KMS-11 (cell line): ENCODE measurements around the gene ABCB6.

ENCODE experiments used
- H2AFZ ChIP-seq: fragments of 200-600 bp; sonication (generic); 2 replicates; pipeline ENCODE4 v1.6.1; 2016; ENCODE audit warnings: antibody characterized with exemption, mixed run types, low read depth
- H3K27ac ChIP-seq: fragments of 200-600 bp; sonication (generic); 2 replicates; pipeline ENCODE4 v1.6.1; 2016; ENCODE audit warnings: mild to moderate bottlenecking, mixed run types
- H3K27me3 ChIP-seq: fragments of 200-600 bp; sonication (generic); 2 replicates; pipeline ENCODE4 v1.6.1; 2017; ENCODE audit warnings: mild to moderate bottlenecking, low read depth, mixed run types, moderate library complexity; ENCODE audit not compliant: insufficient read depth
- H3K36me3 ChIP-seq: fragments of 200-600 bp; sonication (generic); 2 replicates; pipeline ENCODE4 v1.6.1; 2017; ENCODE audit warnings: mild to moderate bottlenecking, mixed run types; ENCODE audit not compliant: insufficient read depth
- H3K4me1 ChIP-seq: fragments of 200-600 bp; sonication (generic); 2 replicates; pipeline ENCODE4 v1.6.1; 2016; ENCODE audit warnings: mild to moderate bottlenecking, low read depth, mixed run types; ENCODE audit not compliant: poor library complexity, severe bottlenecking
- H3K4me2 ChIP-seq: fragments of 200-600 bp; sonication (generic); 2 replicates; pipeline ENCODE4 v1.7.0; 2016; ENCODE audit warnings: mild to moderate bottlenecking, mixed run types
- H3K4me3 ChIP-seq: fragments of 200-600 bp; sonication (generic); IDR thresholded peaks from 2 replicates; pipeline ENCODE4 v1.6.1; 2017; ENCODE audit warnings: low read depth, low read length, mixed read lengths; ENCODE audit not compliant: insufficient read depth
- H3K79me2 ChIP-seq: fragments of 200-600 bp; sonication (generic); 2 replicates; pipeline ENCODE4 v1.6.1; 2016; ENCODE audit warnings: low read depth, mixed run types; ENCODE audit not compliant: insufficient read depth
- H3K9ac ChIP-seq: fragments of 200-600 bp; sonication (generic); 2 replicates; pipeline ENCODE4 v1.6.1; 2016; ENCODE audit warnings: mild to moderate bottlenecking, mixed run types
- H4K20me1 ChIP-seq: fragments of 200-600 bp; sonication (generic); 2 replicates; pipeline ENCODE4 v1.6.1; 2016; ENCODE audit warnings: mild to moderate bottlenecking, mixed run types; ENCODE audit not compliant: insufficient read depth
- CTCF ChIP-seq: fragments of 200-600 bp; sonication (generic); conservative IDR thresholded peaks from 2 replicates; pipeline ENCODE4 v1.6.1; 2017; ENCODE audit warnings: low read depth, mild to moderate bottlenecking, antibody characterized with exemption, low read length, moderate library complexity, mixed read lengths

Gene ABCB6

GRCh38 chr2:219247678-219248642, 29.2 kb upstream of the ABCB6 start:
- no peaks in the 10 kb centered on the region for H4K20me1 ChIP-seq
- H3K9ac ChIP-seq, result no peak overlapping the region

GRCh38 chr2:219246559-219246958, 27.8 kb upstream of the ABCB6 start:
- peak overlapping the region; percentile 81; the same call in 1 of the 2 replicates for H3K4me2 ChIP-seq
- no peaks in the 10 kb centered on the region for H4K20me1 ChIP-seq
- no peak overlapping the region for H3K9ac ChIP-seq
- TF ChIP-seq CTCF, result no peak
- H3K4me3 ChIP-seq, result no peak overlapping the region
- peaks cover 29% of the 10 kb centered on the region for H3K4me1 ChIP-seq
- H2AFZ ChIP-seq, result no peak overlapping the region
- H3K27me3 ChIP-seq, result no peaks in the 10 kb centered on the region
- H3K27ac ChIP-seq, result no peak overlapping the region
- no peaks in the 10 kb centered on the region for H3K36me3 ChIP-seq
- no peaks in the 10 kb centered on the region; the same call in 1 of the 2 replicates for H3K79me2 ChIP-seq

More at GRCh38 chr2:219247678-219248642, 29.2 kb upstream of the ABCB6 start:
- no peak for TF ChIP-seq CTCF
- peaks cover 6% of the 10 kb centered on the region; the same call in 1 of the 2 replicates for H3K79me2 ChIP-seq
- no peaks in the 10 kb centered on the region for H3K27me3 ChIP-seq
- H3K4me3 ChIP-seq, result no peak overlapping the region
- no peaks in the 10 kb centered on the region for H3K36me3 ChIP-seq
- H2AFZ ChIP-seq, result no peak overlapping the region
- no peak overlapping the region for H3K4me2 ChIP-seq
- peaks cover 29% of the 10 kb centered on the region for H3K4me1 ChIP-seq
- H3K27ac ChIP-seq, result no peak overlapping the region

- Histone ChIP-seq H4K20me1 (no peaks in the 10 kb centered on the region), H3K36me3 (no peaks in the 10 kb centered on the region), H3K79me2 (no peaks in the 10 kb centered on the region), H3K27ac (peak overlapping the region; percentile 39; the same call in 1 of the 2 replicates), H3K9ac (peak overlapping the region; percentile 62), H3K4me1 (peaks cover 29% of the 10 kb centered on the region), H3K4me3 (peak overlapping the region; percentile 54), H3K4me2 (peak overlapping the region; percentile 81), H2AFZ (peak overlapping the region; percentile 84; the same call in 1 of the 2 replicates), H3K27me3 (no peaks in the 10 kb centered on the region)
- TF ChIP-seq CTCF, result no peak
Measured at GRCh38 chr2:219245899-219246230, 27.1 kb upstream of the ABCB6 start.

- no peak for TF ChIP-seq CTCF
- H2AFZ ChIP-seq, result peak within 1 kb of the TSS; percentile 84
- no peaks in the 10 kb centered on the region for H3K36me3 ChIP-seq
- peak within 1 kb of the TSS; percentile 39 for H3K27ac ChIP-seq
- H3K4me3 ChIP-seq, result peak within 1 kb of the TSS; percentile 64
- peak within 1 kb of the TSS; percentile 62 for H3K9ac ChIP-seq
- H3K4me1 ChIP-seq, result peaks cover 29% of the 10 kb centered on the region
- H3K79me2 ChIP-seq, result no peaks in the 10 kb centered on the region
- peak within 1 kb of the TSS; percentile 81 for H3K4me2 ChIP-seq
- H3K27me3 ChIP-seq, result no peaks in the 10 kb centered on the region
- H4K20me1 ChIP-seq, result no peaks in the 10 kb centered on the region
Measured at GRCh38 chr2:219245148-219245898, 26.6 kb upstream of the ABCB6 start, which contains the start of the genes GLB1L and STK16. Gene GLB1L, minus strand, starts transcription at chr2:219245444. Its CDS starts 1,871 bp downstream, at chr2:219243573. Gene STK16, plus strand, starts transcription at chr2:219245479. Its CDS starts 521 bp downstream, at chr2:219246000.
